ENCODE data around the gene SFSWAP.

The SFSWAP gene

GRCh38 chr12:131728720-131729119 is 17.8 kb downstream of the SFSWAP start:
- WGBS (ENCODE audit: insufficient coverage) = 93% methylated on average over 6 of the region's 8 CpGs
- POLR2A ChIA-PET = no interaction called here
- CTCF ChIA-PET = interaction anchor here (1.2 kb wide), 1 partner anchor 29 kb away, joined by 3 read pairs; no protein-coding TSS in a partner anchor

GRCh38 chr12:131729254-131729955 is 18.5 kb downstream of the SFSWAP start:
- H3K36me3 ChIP-seq (ENCODE audit: control insufficient read depth in 4 of 4, insufficient read depth in 4 of 4, low read length in 3 of 4) = peaks cover 24 to 94% (median 81%) of the 10 kb centered on the region in 4 experiments
- no peaks in the 10 kb centered on the region for H3K27me3 ChIP-seq (replicated peaks in 2 of 5; ENCODE audit: control insufficient read depth in 4 of 5, insufficient read depth in 5 of 5, low read length in 4 of 5)
- H3K27ac ChIP-seq (ENCODE audit: insufficient read depth in 1 of 2, low read depth in 1 of 2, low read length in 2 of 2, poor library complexity in 1 of 2, severe bottlenecking in 2 of 2) = no peak overlapping the region
- H3K4me1 ChIP-seq (ENCODE audit: control extremely low read depth in 1 of 4, control insufficient read depth in 4 of 4, insufficient read depth in 4 of 4, low read length in 3 of 4) = no peaks in the 10 kb centered on the region
- POLR2A ChIA-PET = no interaction called here
- 79% methylated on average over 7 of the region's 9 CpGs for WGBS (ENCODE audit: insufficient coverage)
- no peaks in the 10 kb centered on the region for H3K9me3 ChIP-seq (ENCODE audit: control extremely low read depth in 1 of 5, control insufficient read depth in 4 of 5, insufficient read depth in 2 of 5, low read depth in 1 of 5, low read length in 4 of 5)
- DNase-seq = no peak
- CTCF ChIA-PET = interaction anchor here (1.2 kb wide), 1 partner anchor 28 kb away, joined by 3 read pairs; no protein-coding TSS in a partner anchor
- no peak overlapping the region for H3K4me3 ChIP-seq (ENCODE audit: control insufficient read depth in 1 of 7, extremely low read depth in 1 of 7, insufficient read depth in 4 of 7, low read depth in 2 of 7, low read length in 6 of 7)

More at GRCh38 chr12:131728720-131729119, 17.8 kb downstream of the SFSWAP start:
- Histone ChIP-seq H3K27me3 (replicated peaks in 2 of 5; ENCODE audit: control insufficient read depth in 4 of 5, insufficient read depth in 5 of 5, low read length in 4 of 5) (no peaks in the 10 kb centered on the region), H3K27ac (ENCODE audit: insufficient read depth in 1 of 2, low read depth in 1 of 2, low read length in 2 of 2, poor library complexity in 1 of 2, severe bottlenecking in 2 of 2) (no peak overlapping the region), H3K36me3 (ENCODE audit: control insufficient read depth in 4 of 4, insufficient read depth in 4 of 4, low read length in 3 of 4) (peaks cover 24 to 88% (median 76%) of the 10 kb centered on the region in 4 experiments), H3K4me3 (ENCODE audit: control insufficient read depth in 1 of 7, extremely low read depth in 1 of 7, insufficient read depth in 4 of 7, low read depth in 2 of 7, low read length in 6 of 7) (no peak overlapping the region), H3K4me1 (ENCODE audit: control extremely low read depth in 1 of 4, control insufficient read depth in 4 of 4, insufficient read depth in 4 of 4, low read length in 3 of 4) (no peaks in the 10 kb centered on the region), H3K9me3 (ENCODE audit: control extremely low read depth in 1 of 5, control insufficient read depth in 4 of 5, insufficient read depth in 2 of 5, low read depth in 1 of 5, low read length in 4 of 5) (no peaks in the 10 kb centered on the region)
- no peak for DNase-seq

GRCh38 chr12:131732996-131733615 is 22.2 kb downstream of the SFSWAP start:
- CTCF ChIA-PET = interaction anchor here (1.2 kb wide), 1 partner anchor 21 kb away, joined by 3 read pairs; no protein-coding TSS in a partner anchor
- Histone ChIP-seq H3K36me3 (ENCODE audit: control insufficient read depth in 4 of 4, insufficient read depth in 4 of 4, low read length in 3 of 4) (peaks cover 11 to 86% (median 65%) of the 10 kb centered on the region in 4 experiments), H3K4me3 (ENCODE audit: control insufficient read depth in 1 of 7, extremely low read depth in 1 of 7, insufficient read depth in 4 of 7, low read depth in 2 of 7, low read length in 6 of 7) (no peak overlapping the region), H3K27me3 (replicated peaks in 2 of 5; ENCODE audit: control insufficient read depth in 4 of 5, insufficient read depth in 5 of 5, low read length in 4 of 5) (no peaks in the 10 kb centered on the region), H3K27ac (ENCODE audit: insufficient read depth in 1 of 2, low read depth in 1 of 2, low read length in 2 of 2, poor library complexity in 1 of 2, severe bottlenecking in 2 of 2) (no peak overlapping the region), H3K4me1 (ENCODE audit: control extremely low read depth in 1 of 4, control insufficient read depth in 4 of 4, insufficient read depth in 4 of 4, low read length in 3 of 4) (no peaks in the 10 kb centered on the region), H3K9me3 (ENCODE audit: control extremely low read depth in 1 of 5, control insufficient read depth in 4 of 5, insufficient read depth in 2 of 5, low read depth in 1 of 5, low read length in 4 of 5) (no peaks in the 10 kb centered on the region)
- no peak for DNase-seq
- 95% methylated on average over 21 of the region's 21 CpGs for WGBS (ENCODE audit: insufficient coverage)
- POLR2A ChIA-PET = no interaction called here

- Histone ChIP-seq H3K36me3 (ENCODE audit: control insufficient read depth in 4 of 4, insufficient read depth in 4 of 4, low read length in 3 of 4) (peaks cover 10 to 80% (median 59%) of the 10 kb centered on the region in 4 experiments), H3K9me3 (ENCODE audit: control extremely low read depth in 1 of 5, control insufficient read depth in 4 of 5, insufficient read depth in 2 of 5, low read depth in 1 of 5, low read length in 4 of 5) (no peaks in the 10 kb centered on the region), H3K27me3 (replicated peaks in 2 of 5; ENCODE audit: control insufficient read depth in 4 of 5, insufficient read depth in 5 of 5, low read length in 4 of 5) (no peaks in the 10 kb centered on the region), H3K27ac (ENCODE audit: insufficient read depth in 1 of 2, low read depth in 1 of 2, low read length in 2 of 2, poor library complexity in 1 of 2, severe bottlenecking in 2 of 2) (no peak overlapping the region), H3K4me3 (ENCODE audit: control insufficient read depth in 1 of 7, extremely low read depth in 1 of 7, insufficient read depth in 4 of 7, low read depth in 2 of 7, low read length in 6 of 7) (no peak overlapping the region), H3K4me1 (ENCODE audit: control extremely low read depth in 1 of 4, control insufficient read depth in 4 of 4, insufficient read depth in 4 of 4, low read length in 3 of 4) (no peaks in the 10 kb centered on the region)
- DNase-seq = no peak
- ChIA-PET CTCF (interaction anchor here (1.2 kb wide), 1 partner anchor 20 kb away, joined by 3 read pairs; no protein-coding TSS in a partner anchor), POLR2A (no interaction called here)
- WGBS (ENCODE audit: insufficient coverage) = 98% methylated on average over 8 of the region's 10 CpGs
These were observed 23.0 kb downstream of the SFSWAP start for GRCh38 chr12:131733874-131734273.

- no peak overlapping the region for H3K4me3 ChIP-seq (ENCODE audit: control insufficient read depth in 1 of 7, extremely low read depth in 1 of 7, insufficient read depth in 4 of 7, low read depth in 2 of 7, low read length in 6 of 7)
- no peaks in the 10 kb centered on the region for H3K4me1 ChIP-seq (ENCODE audit: control extremely low read depth in 1 of 4, control insufficient read depth in 4 of 4, insufficient read depth in 4 of 4, low read length in 3 of 4)
- H3K27me3 ChIP-seq (replicated peaks in 2 of 5; ENCODE audit: control insufficient read depth in 4 of 5, insufficient read depth in 5 of 5, low read length in 4 of 5) = no peaks in the 10 kb centered on the region
- H3K27ac ChIP-seq (ENCODE audit: insufficient read depth in 1 of 2, low read depth in 1 of 2, low read length in 2 of 2, poor library complexity in 1 of 2, severe bottlenecking in 2 of 2) = no peak overlapping the region
- H3K36me3 ChIP-seq (ENCODE audit: control insufficient read depth in 4 of 4, insufficient read depth in 4 of 4, low read length in 3 of 4) = peaks cover 10 to 76% (median 54%) of the 10 kb centered on the region in 4 experiments
- H3K9me3 ChIP-seq (ENCODE audit: control extremely low read depth in 1 of 5, control insufficient read depth in 4 of 5, insufficient read depth in 2 of 5, low read depth in 1 of 5, low read length in 4 of 5) = no peaks in the 10 kb centered on the region
- 97% methylated on average over 30 of the region's 30 CpGs for WGBS (ENCODE audit: insufficient coverage)
- DNase-seq = no peak
- ChIA-PET CTCF (no interaction called here), POLR2A (no interaction called here)
These were observed 23.7 kb downstream of the SFSWAP start for GRCh38 chr12:131734336-131735152.

GRCh38 chr12:131735153-131735456 is 24.2 kb downstream of the SFSWAP start:
- no peak for DNase-seq
- 98% methylated on average over 10 of the region's 10 CpGs for WGBS (ENCODE audit: insufficient coverage)
- Histone ChIP-seq H3K4me3 (ENCODE audit: control insufficient read depth in 1 of 7, extremely low read depth in 1 of 7, insufficient read depth in 4 of 7, low read depth in 2 of 7, low read length in 6 of 7) (no peak overlapping the region), H3K4me1 (ENCODE audit: control extremely low read depth in 1 of 4, control insufficient read depth in 4 of 4, insufficient read depth in 4 of 4, low read length in 3 of 4) (no peaks in the 10 kb centered on the region), H3K9me3 (ENCODE audit: control extremely low read depth in 1 of 5, control insufficient read depth in 4 of 5, insufficient read depth in 2 of 5, low read depth in 1 of 5, low read length in 4 of 5) (no peaks in the 10 kb centered on the region), H3K27ac (ENCODE audit: insufficient read depth in 1 of 2, low read depth in 1 of 2, low read length in 2 of 2, poor library complexity in 1 of 2, severe bottlenecking in 2 of 2) (no peak overlapping the region), H3K27me3 (replicated peaks in 2 of 5; ENCODE audit: control insufficient read depth in 4 of 5, insufficient read depth in 5 of 5, low read length in 4 of 5) (no peaks in the 10 kb centered on the region), H3K36me3 (ENCODE audit: control insufficient read depth in 4 of 4, insufficient read depth in 4 of 4, low read length in 3 of 4) (peaks cover 10 to 74% (median 51%) of the 10 kb centered on the region in 4 experiments)
- POLR2A ChIA-PET = no interaction called here
- CTCF ChIA-PET = no interaction called here

All from common myeloid progenitor, CD34-positive (primary cell).